ENCODE measurements around the gene SLAMF9. TPM values are rescaled to one million over a fixed set of nuclear protein-coding genes. Genes with fewer than 3 reads are reported as not detected.
A peak's percentile ranks its signal among the peaks of the same experiment; 100 is the strongest.

The SLAMF9 gene
- total RNA-seq, 1 donor from 2014 or later = not detected

- Histone ChIP-seq H3K27ac (no peak overlapping the region), H3K27me3 (no peaks in the 10 kb centered on the region), H3K9me3 (no peaks in the 10 kb centered on the region), H3K36me3 (no peaks in the 10 kb centered on the region), H3K4me1 (no peaks in the 10 kb centered on the region), H3K4me3 (no peak overlapping the region)
- DNase-seq (ENCODE audit: low spot score in 2 of 2) = no peak
- no peak for TF ChIP-seq CTCF (IDR thresholded peaks at IDR 0.05)
- intact Hi-C loops (cut with DNase I) = no loop called here
These were observed 14.9 kb upstream of the SLAMF9 start for GRCh38 chr1:159968901-159969300.

GRCh38 chr1:159965263-159965662 lies 11.2 kb upstream of the SLAMF9 start:
- H3K27me3 ChIP-seq = no peaks in the 10 kb centered on the region
- DNase-seq (ENCODE audit: low spot score in 2 of 2) = peak in 1 of 2 donors; percentile 7
- no peaks in the 10 kb centered on the region for H3K36me3 ChIP-seq
- no peak overlapping the region for H3K4me3 ChIP-seq
- H3K4me1 ChIP-seq = no peaks in the 10 kb centered on the region
- no peak for TF ChIP-seq CTCF (IDR thresholded peaks at IDR 0.05)
- intact Hi-C loops (cut with DNase I) = no loop called here
- no peaks in the 10 kb centered on the region for H3K9me3 ChIP-seq
- H3K27ac ChIP-seq = no peak overlapping the region

DNA sequence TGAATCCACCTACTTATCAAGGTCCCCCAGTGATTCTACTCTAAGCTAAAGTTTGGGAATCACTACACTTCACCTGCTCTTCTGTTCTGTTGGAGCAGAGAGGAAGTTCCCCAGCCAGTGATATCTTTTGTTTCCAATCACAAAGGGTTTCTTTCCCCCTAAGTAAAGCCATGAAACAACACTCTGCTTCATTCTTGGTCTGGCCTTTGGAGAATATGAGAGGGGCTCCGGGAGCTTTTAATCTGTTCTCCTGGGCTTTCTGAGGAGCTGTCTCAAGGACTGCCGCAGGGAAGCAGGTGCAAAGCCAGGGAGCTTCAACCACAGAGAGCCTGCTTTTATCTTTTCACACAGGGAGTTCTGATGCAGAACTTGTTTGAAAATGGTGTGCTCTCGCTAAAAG lies 10.1 kb upstream of the SLAMF9 start:
- Histone ChIP-seq H3K27ac (no peak overlapping the region), H3K9me3 (no peaks in the 10 kb centered on the region), H3K27me3 (no peaks in the 10 kb centered on the region), H3K4me3 (no peak overlapping the region), H3K36me3 (no peaks in the 10 kb centered on the region), H3K4me1 (no peaks in the 10 kb centered on the region)
- intact Hi-C loops (cut with DNase I) = no loop called here
- no peak for TF ChIP-seq CTCF (IDR thresholded peaks at IDR 0.05)
- DNase-seq (ENCODE audit: low spot score in 2 of 2) = no peak

- DNase-seq (ENCODE audit: low spot score in 2 of 2) = peak in 1 of 2 donors; percentile 54
- H3K27me3 ChIP-seq = no peaks in the 10 kb centered on the region
- no peak overlapping the region for H3K4me3 ChIP-seq
- H3K27ac ChIP-seq = no peak overlapping the region
- TF ChIP-seq CTCF (IDR thresholded peaks at IDR 0.05) = no peak
- intact Hi-C loops (cut with DNase I) = no loop called here
- H3K36me3 ChIP-seq = no peaks in the 10 kb centered on the region
- H3K4me1 ChIP-seq = no peaks in the 10 kb centered on the region
- no peaks in the 10 kb centered on the region for H3K9me3 ChIP-seq
These were observed 8.1 kb upstream of the SLAMF9 start for GRCh38 chr1:159962176-159962575.

DNA sequence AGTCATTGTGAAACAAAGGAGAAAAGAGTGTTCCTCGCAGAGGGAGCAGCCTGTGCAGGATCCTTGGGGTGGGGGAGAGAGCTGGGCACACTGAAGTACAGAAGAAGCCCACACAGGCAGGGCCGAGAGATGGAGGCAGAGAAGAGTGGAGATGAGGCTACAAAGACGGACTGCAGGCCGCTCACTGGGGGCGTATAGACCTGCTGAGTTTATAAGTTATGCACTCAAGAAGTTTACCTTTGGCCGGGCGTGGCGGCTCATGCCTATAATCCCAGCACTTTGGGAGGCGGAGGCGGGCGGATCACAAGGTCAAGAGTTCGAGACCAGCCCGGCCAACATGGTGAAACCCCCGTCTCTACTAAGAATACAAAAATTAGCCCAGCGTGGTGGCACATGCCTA lies 7.6 kb upstream of the SLAMF9 start:
- Histone ChIP-seq H3K27me3 (no peaks in the 10 kb centered on the region), H3K9me3 (no peaks in the 10 kb centered on the region), H3K36me3 (no peaks in the 10 kb centered on the region), H3K27ac (no peak overlapping the region), H3K4me3 (no peak overlapping the region), H3K4me1 (no peaks in the 10 kb centered on the region)
- intact Hi-C loops (cut with DNase I) = no loop called here
- no peak for TF ChIP-seq CTCF (IDR thresholded peaks at IDR 0.05)
- peak in 1 of 2 donors; percentile 58 for DNase-seq (ENCODE audit: low spot score in 2 of 2)

DNA sequence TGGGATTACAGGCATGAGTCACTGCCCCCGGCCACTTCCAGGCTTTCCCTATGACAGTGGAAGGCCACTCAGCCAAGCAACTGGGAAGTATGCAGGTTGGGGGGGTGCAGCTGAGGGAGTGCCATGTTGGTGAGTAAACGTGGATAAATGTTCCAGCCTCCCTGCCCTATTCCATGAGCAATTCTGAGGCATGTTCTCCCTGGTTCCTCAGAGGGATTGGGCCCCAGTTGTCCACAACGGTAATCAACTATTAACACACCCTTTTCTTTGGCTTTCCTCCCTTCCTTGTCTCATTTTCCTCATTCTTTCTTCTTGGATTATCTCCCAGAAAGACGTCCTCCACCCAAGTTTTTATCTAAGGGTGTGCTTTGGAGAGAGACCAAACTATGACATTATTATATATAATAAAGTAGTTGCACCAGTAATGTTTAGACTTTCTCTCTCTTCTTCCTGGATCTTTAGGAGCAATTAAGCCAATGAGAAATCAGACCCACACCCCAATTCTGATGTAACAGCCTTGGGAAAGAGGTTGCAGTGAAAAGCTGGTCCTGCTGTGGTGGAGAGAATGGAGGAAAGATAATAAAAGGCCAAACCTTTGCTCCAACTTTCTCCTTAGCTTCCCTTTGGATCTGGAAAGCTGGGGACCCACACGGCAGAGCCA lies 6.8 kb upstream of the SLAMF9 start:
- Histone ChIP-seq H3K27me3 (no peaks in the 10 kb centered on the region), H3K36me3 (no peaks in the 10 kb centered on the region), H3K9me3 (no peaks in the 10 kb centered on the region), H3K4me1 (no peaks in the 10 kb centered on the region), H3K4me3 (no peak overlapping the region), H3K27ac (peak overlapping the region in 1 of 2 donors; percentile 27)
- intact Hi-C loops (cut with DNase I) = no loop called here
- peak in 1 of 2 donors; percentile 87 for DNase-seq (ENCODE audit: low spot score in 2 of 2)
- no peak for TF ChIP-seq CTCF (IDR thresholded peaks at IDR 0.05)

All from ascending aorta (tissue), 2 donors.